Measurements from ENCODE around the gene AFP. TPM values are rescaled to one million over a fixed set of nuclear protein-coding genes. Genes with fewer than 3 reads are reported as not detected.

Gene AFP
- total RNA-seq, 1 donor from 2014 or later, result not detected

- H3K27ac Mint-ChIP-seq, result no peak overlapping the region
- peaks cover 2% of the 10 kb centered on the region for H3K9me3 Mint-ChIP-seq
- Histone ChIP-seq H3K4me1 (peaks cover 7% of the 10 kb centered on the region), H3K36me3 (no peaks in the 10 kb centered on the region), H3K9me3 (ENCODE audit: low read depth) (no peaks in the 10 kb centered on the region), H2AFZ (replicated peaks) (no peak overlapping the region), H3K27ac (no peak overlapping the region), H3K9ac (no peak overlapping the region), H4K20me1 (ENCODE audit: low read depth) (no peaks in the 10 kb centered on the region), H3K4me3 (no peak overlapping the region), H3K4me2 (no peak overlapping the region), H3K79me2 (ENCODE audit: low read depth) (no peaks in the 10 kb centered on the region), H3K27me3 (no peaks in the 10 kb centered on the region), H3F3A (ENCODE audit: low read depth) (peaks cover 8% of the 10 kb centered on the region)
- DNase-seq (ENCODE audit: low spot score), result no peak
- TF ChIP-seq CTCF (IDR thresholded peaks at IDR 0.05), result no peak
- TF ChIP-seq EZH2 (IDR thresholded peaks at IDR 0.05), result no peak
- no peak for TF ChIP-seq EZH2phosphoT487 (IDR thresholded peaks at IDR 0.05)
- no peaks in the 10 kb centered on the region for H3K4me1 Mint-ChIP-seq
- H3K27me3 Mint-ChIP-seq (ENCODE audit: insufficient read depth, low read depth), result peaks cover 2% of the 10 kb centered on the region
- no peaks in the 10 kb centered on the region for H3K36me3 Mint-ChIP-seq
- H3K4me3 Mint-ChIP-seq, result no peak overlapping the region
Measured at GRCh38 chr4:73458184-73459047, 22.4 kb downstream of the AFP start.

- H3K4me3 ChIP-seq, result no peak overlapping the region
- H3K9ac ChIP-seq, result no peak overlapping the region
- no peak overlapping the region for H3K27ac ChIP-seq
- no peak overlapping the region for H3K4me3 Mint-ChIP-seq
- H3K27me3 ChIP-seq, result no peaks in the 10 kb centered on the region
- no peaks in the 10 kb centered on the region for H3K36me3 Mint-ChIP-seq
- no peak overlapping the region for H3K27ac Mint-ChIP-seq
- H3K4me2 ChIP-seq, result no peak overlapping the region
- peaks cover 2% of the 10 kb centered on the region for H3K9me3 Mint-ChIP-seq
- H3K79me2 ChIP-seq (ENCODE audit: low read depth), result no peaks in the 10 kb centered on the region
- no peaks in the 10 kb centered on the region for H3K9me3 ChIP-seq (ENCODE audit: low read depth)
- no peak overlapping the region for H2AFZ ChIP-seq (replicated peaks)
- H3F3A ChIP-seq (ENCODE audit: low read depth), result peaks cover 2% of the 10 kb centered on the region
- no peaks in the 10 kb centered on the region for H3K27me3 Mint-ChIP-seq (ENCODE audit: insufficient read depth, low read depth)
- DNase-seq (ENCODE audit: low spot score), result no peak
- TF ChIP-seq EZH2phosphoT487 (IDR thresholded peaks at IDR 0.05) (no peak), CTCF (IDR thresholded peaks at IDR 0.05) (no peak), EZH2 (IDR thresholded peaks at IDR 0.05) (no peak)
- no peaks in the 10 kb centered on the region for H3K4me1 Mint-ChIP-seq
- no peaks in the 10 kb centered on the region for H4K20me1 ChIP-seq (ENCODE audit: low read depth)
- H3K4me1 ChIP-seq, result peaks cover under 1% of the 10 kb centered on the region
- no peaks in the 10 kb centered on the region for H3K36me3 ChIP-seq
Measured at GRCh38 chr4:73459048-73459421, 23.0 kb downstream of the AFP start.

GRCh38 chr4:73460913-73461522 lies 25.0 kb downstream of the AFP start:
- H3K4me2 ChIP-seq, result no peak overlapping the region
- no peaks in the 10 kb centered on the region for H3K4me1 ChIP-seq
- H3K4me1 Mint-ChIP-seq, result no peaks in the 10 kb centered on the region
- H3K27me3 ChIP-seq, result no peaks in the 10 kb centered on the region
- no peaks in the 10 kb centered on the region for H4K20me1 ChIP-seq (ENCODE audit: low read depth)
- no peak overlapping the region for H3K27ac Mint-ChIP-seq
- TF ChIP-seq CTCF (IDR thresholded peaks at IDR 0.05) (no peak), EZH2 (IDR thresholded peaks at IDR 0.05) (no peak), EZH2phosphoT487 (IDR thresholded peaks at IDR 0.05) (no peak)
- peaks cover 2% of the 10 kb centered on the region for H3K9me3 Mint-ChIP-seq
- no peaks in the 10 kb centered on the region for H3K9me3 ChIP-seq (ENCODE audit: low read depth)
- no peaks in the 10 kb centered on the region for H3F3A ChIP-seq (ENCODE audit: low read depth)
- DNase-seq (ENCODE audit: low spot score), result no peak
- H3K27me3 Mint-ChIP-seq (ENCODE audit: insufficient read depth, low read depth), result no peaks in the 10 kb centered on the region
- no peak overlapping the region for H2AFZ ChIP-seq (replicated peaks)
- no peak overlapping the region for H3K27ac ChIP-seq
- H3K4me3 Mint-ChIP-seq, result no peak overlapping the region
- no peak overlapping the region for H3K9ac ChIP-seq
- no peaks in the 10 kb centered on the region for H3K36me3 Mint-ChIP-seq
- H3K4me3 ChIP-seq, result no peak overlapping the region
- H3K36me3 ChIP-seq, result no peaks in the 10 kb centered on the region
- no peaks in the 10 kb centered on the region for H3K79me2 ChIP-seq (ENCODE audit: low read depth)
